NCI-H1694 treated with DMSO at 0.1 percent for 48 hours (cell line): ENCODE measurements around the gene SERPINB5.
"Not testable (repeated sequence)": the region's sequence is repeated elsewhere in the genome, so short reads cannot be mapped to it uniquely, and the experiment has no call there.

ENCODE experiments used
- DNase-seq: peaks from one replicate; lab custom pipeline; 2025; lab: John Stamatoyannopoulos, UW

Gene SERPINB5, protein sequence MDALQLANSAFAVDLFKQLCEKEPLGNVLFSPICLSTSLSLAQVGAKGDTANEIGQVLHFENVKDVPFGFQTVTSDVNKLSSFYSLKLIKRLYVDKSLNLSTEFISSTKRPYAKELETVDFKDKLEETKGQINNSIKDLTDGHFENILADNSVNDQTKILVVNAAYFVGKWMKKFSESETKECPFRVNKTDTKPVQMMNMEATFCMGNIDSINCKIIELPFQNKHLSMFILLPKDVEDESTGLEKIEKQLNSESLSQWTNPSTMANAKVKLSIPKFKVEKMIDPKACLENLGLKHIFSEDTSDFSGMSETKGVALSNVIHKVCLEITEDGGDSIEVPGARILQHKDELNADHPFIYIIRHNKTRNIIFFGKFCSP

DNA sequence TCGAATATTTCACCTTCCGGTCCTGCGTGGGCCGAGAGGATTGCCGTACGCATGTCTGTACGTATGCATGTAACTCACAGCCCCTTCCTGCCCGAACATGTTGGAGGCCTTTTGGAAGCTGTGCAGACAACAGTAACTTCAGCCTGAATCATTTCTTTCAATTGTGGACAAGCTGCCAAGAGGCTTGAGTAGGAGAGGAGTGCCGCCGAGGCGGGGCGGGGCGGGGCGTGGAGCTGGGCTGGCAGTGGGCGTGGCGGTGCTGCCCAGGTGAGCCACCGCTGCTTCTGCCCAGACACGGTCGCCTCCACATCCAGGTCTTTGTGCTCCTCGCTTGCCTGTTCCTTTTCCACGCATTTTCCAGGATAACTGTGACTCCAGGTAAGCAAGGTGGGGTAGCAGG is at the start of gene SERPINB5:
SERPINB5 (plus strand) TSS at position 291 of the 400 bp plus-strand sequence. CDS start 7,471 bp downstream, outside the sequence.
- no peak for DNase-seq

DNA sequence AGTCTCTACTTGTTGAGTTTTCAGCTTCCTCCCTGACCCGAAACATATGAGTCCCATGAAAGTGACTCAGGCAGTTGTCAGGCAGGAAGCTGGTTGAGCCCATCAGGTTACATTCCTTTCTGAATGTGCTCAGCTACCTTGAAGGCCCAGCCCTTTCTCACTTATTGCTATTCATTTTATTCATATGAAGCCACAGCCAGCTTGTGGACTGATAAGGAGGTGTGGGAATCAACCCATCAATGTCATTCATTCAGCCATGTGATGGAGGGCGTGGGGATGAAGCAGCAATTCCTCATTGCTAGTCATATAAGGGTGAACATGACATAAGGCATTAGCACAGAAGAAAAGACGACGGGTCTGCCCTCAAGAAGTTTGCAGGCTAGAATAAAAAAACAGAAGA is 49.2 kb upstream of the SERPINB5 start:
- no peak for DNase-seq

DNA sequence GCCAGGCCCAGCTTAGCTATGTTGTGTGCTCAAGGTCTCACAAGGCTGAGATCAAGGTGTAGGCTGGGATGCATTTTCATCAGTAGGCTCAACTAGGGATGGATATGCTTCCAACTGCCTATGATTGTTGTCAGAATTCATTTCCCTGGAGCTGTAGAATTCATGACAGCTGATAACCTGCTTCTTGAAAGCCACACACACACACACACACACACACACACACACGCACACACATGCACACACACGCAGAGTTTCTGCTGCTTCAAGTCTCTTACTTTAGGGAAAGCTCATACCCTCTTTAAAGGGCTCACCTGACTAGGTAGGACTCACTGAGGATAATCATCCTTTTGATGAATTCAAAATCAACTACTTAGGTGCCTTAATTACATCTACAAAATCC is 46.2 kb upstream of the SERPINB5 start:
- DNase-seq: no peak

DNA sequence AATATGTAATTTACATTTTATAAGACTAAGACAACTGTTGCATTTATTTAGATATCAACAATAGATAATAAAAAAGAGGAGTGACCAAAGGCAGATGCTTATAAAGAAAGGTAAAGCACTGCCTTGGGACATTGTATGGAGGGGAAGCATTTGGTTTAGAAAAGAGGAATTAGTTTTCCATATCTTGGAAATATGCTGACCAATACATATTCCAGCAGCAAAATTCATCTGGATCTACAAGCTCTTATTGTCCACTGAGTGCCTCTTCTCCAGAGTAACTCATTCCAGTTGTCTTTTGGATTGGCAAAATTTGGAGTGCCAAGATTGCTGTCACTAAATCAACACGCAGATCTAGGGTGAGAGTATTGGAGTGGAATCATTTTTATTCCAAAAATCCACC is 45.6 kb upstream of the SERPINB5 start:
- DNase-seq: no peak

DNA sequence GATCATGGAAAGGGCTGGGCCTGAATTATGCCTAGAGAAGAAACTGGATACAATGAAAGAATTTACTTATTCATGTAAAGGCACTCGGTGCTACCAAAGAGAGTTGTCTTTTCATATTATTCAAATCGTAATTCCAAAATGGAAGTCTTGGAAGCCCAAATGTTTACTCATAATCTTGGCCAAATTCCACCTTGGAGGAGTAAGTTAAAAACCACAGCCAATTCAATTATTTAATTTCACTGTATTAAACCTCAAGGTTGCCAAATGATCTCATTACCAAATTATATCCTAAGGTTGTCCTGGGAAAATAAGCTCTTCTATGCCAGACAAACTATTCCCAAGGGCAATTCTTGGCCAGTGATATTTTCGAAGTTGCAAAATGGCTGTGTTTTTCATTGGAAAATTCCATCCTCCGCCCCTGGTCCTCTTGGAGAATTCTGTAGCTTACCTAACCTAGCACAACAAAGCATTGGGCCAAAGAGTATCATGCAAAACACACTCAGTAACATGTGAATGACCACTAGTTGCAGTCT is 43.4 kb upstream of the SERPINB5 start:
- DNase-seq: no peak

DNA sequence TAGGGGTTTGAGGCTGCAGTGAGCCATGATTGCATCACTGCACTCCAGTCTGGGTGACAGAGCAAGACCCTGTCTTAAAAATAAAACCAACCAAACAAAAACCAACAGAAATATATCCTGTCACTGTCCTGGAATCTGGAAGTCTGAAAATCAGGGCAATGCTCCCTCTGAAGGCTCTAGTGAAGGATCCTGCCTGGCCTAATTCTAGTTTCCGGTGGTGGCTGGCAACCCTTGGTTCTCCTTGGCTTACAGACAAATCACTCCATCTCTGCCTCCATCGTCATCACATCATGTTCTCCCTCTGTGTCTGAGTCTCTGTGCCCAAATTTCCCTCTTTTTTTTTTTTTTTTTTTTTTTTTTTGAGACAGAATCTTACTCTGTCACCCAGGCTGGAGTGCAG is 38.6 kb upstream of the SERPINB5 start:
- DNase-seq: no peak

DNA sequence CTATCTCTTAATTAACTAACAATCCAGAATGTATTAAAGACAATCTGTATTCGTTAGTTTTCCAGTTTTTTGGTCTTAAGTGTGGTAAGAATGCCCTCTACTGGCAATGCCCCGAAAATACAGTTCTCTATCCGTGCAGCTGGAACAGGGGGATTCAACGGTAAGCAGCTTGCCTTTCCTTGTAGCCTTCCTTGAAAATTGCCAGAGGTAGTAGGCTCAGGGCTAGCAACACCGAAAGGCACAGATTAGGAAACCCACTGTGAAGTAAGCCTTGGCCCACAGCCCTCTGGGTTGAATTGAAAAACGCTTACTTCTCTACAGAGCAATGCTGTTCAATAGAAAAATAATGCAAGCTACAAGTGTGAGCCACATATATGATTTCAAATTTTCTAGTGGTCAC is 37.4 kb upstream of the SERPINB5 start:
- DNase-seq: peak; percentile 59

DNA sequence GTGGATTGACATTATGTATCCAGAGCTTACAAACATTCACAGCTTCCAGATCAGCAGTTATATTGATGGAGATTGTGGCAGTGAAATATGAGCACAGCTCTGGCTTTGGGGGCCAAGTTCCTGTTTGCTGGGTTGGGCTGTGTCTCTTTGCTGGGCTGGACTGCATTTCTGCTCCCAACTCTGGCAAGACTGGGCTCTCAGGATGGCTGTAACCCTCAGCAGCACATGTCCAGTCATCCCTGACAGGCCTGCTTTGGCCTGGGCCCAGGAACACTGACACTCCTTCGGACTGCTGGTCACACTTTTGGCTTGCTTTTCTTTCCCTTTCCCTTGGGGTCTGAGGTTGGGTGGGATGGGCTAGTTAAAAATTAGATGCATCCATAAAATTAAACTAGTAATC is 36.5 kb upstream of the SERPINB5 start:
- no peak for DNase-seq

DNA sequence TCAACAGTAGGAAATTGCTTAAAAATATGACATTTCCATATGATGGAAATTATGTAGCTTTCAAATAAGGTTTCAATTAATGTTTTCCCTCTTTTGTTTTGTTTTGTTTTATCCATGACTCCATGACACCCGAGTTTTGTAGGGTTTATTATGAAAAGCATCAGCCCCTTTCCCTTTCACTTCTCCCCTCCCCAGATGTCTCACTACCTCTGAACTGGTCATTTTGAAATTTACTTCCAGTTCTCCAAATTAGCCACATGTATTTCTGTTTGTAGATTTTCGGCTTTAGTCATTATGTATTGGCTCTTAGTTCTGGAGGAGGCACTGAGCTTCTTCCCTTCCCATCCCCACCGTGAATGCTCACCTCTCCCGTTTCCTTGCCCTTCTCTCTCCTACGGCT is 35.9 kb upstream of the SERPINB5 start:
- no peak for DNase-seq

DNA sequence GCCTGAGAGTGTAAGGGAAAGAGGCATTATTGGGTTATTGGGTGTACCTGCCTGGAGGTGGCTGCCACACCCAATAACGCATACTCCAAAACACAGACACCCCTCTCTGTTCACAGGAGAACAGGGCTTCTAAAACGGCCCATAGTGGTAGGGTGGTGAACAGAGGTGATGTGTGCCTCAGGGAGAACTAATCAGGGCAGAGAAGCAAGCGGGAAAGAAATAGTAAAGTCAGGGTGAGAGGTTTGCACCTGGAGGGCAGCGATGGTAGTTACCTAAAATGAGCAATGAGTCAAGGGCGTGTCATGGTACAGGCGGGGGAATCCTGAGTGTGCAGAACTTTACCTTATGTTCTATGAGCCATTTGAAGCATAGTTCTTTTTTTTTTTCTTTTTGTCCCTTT is 32.9 kb upstream of the SERPINB5 start:
- DNase-seq: no peak

DNA sequence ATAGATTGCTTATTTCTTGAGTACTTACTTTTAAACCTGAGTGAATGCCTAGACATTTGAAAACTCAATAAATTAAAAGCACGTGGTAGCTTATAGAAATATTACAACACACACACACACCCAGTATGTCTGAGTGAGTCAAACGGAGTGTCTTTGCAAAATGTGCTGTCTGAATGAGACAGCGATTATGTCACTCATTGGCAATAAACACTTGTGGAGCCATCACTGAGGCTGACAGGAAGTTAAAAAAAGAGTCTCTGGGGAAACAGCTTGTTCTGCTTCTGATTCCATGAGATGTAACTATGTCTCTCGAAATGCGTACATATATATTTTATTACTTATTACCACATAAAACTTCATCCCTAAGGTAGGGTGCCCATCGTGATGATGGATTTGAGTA is 32.2 kb upstream of the SERPINB5 start:
- DNase-seq: no peak

DNA sequence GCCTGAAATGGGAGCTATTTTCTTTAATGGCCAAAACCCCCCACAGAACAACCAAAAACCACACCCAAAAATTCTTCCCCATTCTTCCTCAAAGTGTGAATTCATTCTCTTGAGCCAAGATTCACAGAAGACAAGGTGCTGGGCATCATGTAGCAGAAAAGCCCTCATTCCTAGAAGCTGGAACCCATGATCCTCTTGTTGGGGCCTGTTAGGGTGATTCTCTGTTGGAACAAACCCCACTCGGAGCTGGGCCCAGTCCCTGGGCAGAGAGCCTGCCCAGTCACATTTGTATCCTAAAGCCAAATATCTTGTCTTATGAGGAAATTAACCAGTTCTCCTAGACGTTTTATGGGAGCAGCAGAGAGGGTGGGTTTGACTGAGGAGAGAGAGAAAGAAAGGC is 31.7 kb upstream of the SERPINB5 start:
- DNase-seq: no peak

DNA sequence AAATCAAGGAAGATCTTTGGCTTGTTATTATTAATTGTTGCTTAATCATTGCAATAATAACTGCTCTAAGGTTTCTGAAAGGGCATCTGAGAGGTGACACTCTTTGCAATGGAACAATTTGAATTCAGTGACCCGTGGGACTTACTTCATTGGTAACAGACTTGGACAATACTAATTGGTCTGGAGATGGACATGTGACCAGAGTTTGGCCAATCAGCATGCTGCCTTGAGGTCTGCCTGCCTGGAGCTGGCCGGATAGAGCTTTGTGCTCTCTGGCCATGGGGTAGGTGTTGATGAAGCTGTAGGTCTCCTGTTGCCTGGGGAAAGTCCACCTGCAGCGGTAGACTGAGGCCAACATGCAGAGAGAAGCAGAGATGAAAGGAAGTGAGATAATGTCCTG is 30.5 kb upstream of the SERPINB5 start:
- DNase-seq: no peak

DNA sequence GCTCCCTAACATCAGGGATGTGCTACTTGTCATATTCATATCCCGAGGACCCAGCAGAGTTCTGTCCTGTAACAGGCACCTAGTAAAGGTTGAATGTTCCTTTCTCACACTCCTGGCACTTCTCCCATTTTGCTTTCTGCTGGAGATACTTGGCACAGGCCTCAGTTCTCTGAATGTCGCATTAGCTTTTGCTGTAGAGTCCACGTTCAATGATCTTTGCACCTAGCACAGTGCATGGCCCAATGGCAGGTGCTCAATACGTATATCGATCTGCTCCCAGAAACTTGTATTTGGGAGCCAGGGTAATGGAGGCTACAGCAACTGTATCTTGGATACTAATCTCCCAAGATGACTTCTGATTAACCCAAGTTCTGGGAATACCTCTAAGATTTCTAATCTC is 29.7 kb upstream of the SERPINB5 start:
- DNase-seq: no peak

DNA sequence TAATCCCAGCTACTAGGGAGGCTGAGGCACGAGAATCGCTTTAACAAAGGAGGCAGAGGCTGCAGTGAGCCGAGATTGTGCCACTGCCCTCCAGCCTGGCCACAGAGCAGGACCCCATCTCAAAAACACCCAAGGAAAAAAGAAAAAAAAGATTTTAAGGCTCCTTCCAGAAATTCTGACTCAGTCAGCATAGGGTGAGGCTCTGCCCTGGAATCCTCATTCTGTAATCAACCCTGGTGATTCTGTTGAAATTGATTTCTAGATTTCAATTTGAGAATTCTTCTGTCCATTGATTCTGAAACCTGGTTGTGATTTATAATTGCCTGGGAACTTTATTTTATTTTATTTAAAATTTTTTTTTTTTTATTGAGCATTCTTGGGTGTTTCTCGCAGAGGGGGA is 27.3 kb upstream of the SERPINB5 start:
- no peak for DNase-seq

DNA sequence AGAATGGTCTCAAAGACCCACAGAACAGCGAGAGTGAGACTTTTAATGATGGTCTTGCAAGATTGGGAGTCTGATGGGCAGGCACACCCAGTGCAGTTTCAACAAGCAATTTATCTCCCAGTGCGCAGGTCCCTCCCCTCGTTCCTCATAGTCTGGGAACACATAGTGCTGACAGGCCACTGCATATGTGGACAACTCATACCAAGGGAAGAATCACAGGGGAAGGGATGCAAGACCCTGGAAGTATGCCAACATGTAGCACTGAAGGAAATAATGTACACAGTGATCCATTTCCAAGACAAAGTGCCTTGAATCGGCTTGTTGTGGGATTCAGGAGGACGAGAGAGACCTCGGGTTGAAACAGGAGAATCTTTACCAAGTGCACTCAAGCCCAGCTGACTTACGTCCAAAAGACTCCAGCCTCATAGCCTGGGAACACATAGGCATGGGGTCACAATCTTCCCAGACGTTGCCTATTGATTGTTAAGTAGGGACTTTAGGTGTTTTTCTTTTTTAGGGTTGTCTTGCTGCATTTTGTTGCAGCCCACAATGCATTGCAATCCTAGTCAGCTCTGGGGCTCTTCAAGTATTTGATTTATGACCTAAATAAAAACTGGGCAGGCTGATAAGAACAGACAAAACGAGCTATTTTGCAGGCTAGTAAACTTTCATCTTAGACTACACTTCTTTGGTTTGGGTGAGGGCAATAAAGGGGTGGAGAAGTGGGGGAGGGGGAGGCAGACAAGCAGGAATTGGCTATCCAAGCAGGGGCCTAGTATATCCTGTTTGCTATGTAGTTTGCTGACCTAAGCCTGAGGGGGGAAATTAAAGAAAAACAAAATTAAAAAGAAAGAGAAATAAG is 24.7 kb upstream of the SERPINB5 start:
- no peak for DNase-seq

DNA sequence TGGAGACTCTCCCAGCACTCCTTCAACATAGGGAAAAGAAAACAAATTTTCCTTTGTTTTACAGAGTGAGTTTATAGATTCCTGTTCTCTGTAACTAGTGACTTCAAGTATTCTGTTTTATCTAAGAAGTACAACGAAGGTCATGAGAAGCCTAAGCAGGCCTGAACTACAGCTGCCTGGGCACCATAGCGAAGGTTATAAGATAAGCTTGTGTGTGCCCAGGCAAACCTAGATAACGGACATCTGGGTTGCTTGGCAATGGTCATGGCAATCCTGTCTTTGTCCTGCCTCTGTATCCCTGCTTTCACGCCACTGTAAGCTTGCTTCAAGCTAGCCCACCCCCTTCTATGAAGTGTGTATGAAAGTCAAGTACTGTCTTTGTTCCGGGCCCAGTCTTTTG is 24.0 kb upstream of the SERPINB5 start:
- not testable (repeated sequence) for DNase-seq

DNA sequence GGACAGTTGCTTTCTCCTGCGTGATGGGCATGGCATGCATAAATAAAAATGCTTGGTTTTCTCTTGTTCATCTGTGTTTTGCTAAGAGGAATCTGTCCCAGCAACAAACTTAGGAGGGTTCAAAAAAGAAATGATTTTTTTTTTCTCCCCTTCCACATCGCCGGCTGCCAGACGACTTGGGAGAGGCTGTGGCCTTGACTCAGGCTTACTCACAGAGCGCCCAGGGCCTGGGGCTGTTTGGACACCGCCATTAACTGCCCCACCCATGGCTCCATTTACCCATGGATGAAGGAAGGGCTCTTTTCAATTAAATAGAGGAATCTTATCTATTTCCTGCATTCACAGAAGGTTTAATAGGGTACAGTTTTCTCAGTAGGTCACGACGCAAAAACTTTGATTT is 22.3 kb upstream of the SERPINB5 start:
- no peak for DNase-seq

DNA sequence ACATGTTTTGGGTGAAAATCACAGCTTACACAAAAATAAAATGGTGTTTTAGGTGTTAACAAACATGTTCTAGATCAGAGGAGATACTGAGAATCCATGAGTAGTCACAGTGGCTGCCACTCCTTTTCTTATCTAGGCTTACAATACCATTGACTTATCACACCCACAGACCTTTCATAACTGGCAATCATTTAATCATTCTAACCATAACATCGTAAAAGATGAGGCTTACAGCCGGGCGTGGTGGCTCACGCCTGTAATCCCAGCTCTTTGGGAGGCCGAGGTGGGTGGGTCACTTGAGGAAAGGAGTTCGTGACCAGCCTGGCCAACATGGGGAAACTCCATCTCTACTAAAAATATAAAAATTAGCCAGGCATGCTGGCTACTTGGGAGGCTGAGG is 18.8 kb upstream of the SERPINB5 start:
- no peak for DNase-seq

DNA sequence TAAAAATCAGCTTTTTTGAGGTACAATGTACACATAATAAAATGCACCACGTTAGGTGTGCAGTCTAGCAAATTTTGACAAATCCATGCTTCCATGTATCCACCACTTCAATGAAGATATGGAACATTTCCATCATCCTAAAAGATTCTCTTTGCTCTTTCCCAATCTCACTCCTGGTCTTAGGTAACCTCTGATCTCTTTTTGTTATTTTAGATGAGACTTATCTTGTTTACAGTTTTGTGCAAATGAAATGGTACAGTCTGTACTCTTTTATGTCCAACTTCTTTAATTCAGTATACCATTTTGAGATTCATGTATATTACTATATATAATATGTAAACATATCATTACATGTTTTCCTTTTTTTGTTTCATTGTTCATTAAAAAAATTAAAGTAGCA is 16.3 kb upstream of the SERPINB5 start:
- no peak for DNase-seq

DNA sequence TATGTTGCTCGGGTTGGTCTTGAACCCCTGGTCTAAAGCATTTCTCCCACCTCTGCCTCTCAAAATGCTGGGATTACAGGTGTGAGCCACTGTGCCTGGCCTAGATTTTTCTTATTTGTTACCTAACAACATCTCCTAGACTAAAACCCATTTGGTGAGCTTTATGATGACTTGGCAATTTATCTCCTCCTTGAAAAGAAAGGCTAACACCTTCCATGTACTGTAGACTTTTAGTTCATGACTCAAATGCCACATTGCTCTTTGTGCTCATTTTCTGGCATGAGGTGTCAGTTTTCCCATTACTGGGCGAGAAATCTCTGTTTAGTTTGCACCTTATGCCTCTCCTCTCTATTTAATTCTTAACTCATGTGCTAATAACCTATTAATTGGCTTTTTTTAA is 12.3 kb upstream of the SERPINB5 start:
- DNase-seq: no peak

DNA sequence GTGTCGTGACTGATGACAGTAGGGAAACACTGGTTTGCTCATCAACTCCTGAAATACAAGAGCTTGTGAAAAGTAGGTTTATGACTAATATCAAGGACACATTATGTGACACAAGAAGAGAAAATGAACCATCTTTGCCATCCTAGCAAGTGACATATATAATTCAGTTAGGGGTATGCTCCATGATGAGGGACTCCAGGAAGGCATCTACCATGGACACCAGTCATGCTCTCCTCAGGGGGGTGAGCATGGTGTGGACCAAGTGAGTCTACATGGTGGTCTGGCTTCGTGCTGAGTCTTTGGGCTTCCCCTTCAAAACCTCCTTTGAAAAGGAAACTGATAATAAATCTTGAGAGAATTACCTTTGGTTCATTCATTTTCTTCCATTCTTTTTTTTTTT is 11.7 kb upstream of the SERPINB5 start:
- no peak for DNase-seq

DNA sequence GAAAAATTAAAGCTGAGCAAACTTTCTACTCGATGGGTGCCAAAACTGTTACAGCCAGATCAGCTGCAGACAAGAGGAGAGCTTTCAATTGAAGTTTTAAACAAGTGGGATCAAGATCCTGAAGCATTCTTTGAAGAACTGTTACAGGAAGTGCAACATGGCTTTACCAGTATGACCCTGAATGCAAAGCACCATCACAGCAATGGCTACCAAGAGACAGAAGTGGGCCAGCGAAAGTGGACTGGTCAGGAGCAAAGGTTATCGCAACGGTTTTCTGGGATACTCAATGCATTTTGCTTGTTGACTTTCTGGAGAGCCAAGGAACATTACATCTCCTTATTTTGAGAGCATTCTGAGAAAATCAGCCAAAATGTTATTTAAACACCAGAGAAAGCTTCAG is 9.1 kb upstream of the SERPINB5 start:
- no peak for DNase-seq
